LNCaP clone FGC (cell line): Measurements from ENCODE around the gene BMAL1.

Source experiments
- DNase-seq: peaks from one replicate; pipeline ENCODE4 v3.0.0-alpha.2; 2011; ENCODE audit warnings: low read depth
- H3K4me3 ChIP-seq: 2 replicates; pipeline ENCODE4 v1.5.1; 2011; ENCODE audit warnings: mild to moderate bottlenecking, low read depth, low read length, control low read depth
- CTCF ChIP-seq: IDR thresholded peaks from 2 replicates; pipeline ENCODE4 v1.5.1; 2012; ENCODE audit warnings: mild to moderate bottlenecking; ENCODE audit not compliant: control insufficient read depth, insufficient read depth; ENCODE audit errors: extremely low read depth

BMAL1 gene

DNA sequence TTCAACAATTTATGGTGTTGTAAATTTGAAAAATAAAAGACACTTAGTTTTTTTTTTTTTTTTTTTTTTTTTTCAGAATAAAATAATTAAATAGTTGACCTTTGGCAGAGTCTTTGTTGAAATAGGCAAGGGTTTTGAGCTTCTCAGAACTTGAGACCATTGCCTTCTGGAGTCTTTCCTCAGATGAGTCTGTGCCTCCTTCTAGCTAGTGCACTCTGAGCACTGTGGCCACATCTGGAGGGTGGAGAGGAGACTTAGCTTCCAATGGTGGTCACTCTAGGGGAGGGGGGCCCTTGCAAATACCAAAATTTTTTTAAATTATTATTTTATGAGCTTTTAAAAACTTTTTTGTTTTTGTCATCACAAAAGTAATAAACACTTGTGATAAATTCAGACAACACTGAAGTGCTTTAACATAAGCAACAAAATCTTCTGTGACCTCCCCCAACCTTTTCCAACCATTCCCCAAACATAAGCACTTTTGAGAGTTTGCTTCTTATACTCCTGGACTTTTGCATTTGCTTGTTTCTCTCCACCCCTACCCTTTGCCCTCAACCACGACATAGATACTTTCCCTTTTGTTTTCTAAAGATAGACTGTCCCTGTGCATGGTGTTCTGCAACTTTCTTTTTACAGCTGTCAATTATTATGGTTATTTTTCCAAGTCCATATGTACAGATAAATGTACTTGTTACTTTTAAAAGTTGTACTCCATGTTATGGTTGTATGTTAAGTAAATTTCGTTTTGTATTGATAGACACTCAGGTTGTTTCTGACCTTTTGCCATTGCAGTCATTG, 41.1 kb downstream of the BMAL1 start:
- no peak overlapping the region for H3K4me3 ChIP-seq
- no peak for TF ChIP-seq CTCF
- DNase-seq = no peak

GRCh38 chr11:13320688-13321087, 43.1 kb downstream of the BMAL1 start:
- no peak for TF ChIP-seq CTCF
- no peak overlapping the region for H3K4me3 ChIP-seq
- DNase-seq = no peak

- no peak for DNase-seq
- H3K4me3 ChIP-seq = no peak overlapping the region
- no peak for TF ChIP-seq CTCF
Measured at GRCh38 chr11:13321431-13321830, 43.8 kb downstream of the BMAL1 start.

GRCh38 chr11:13324141-13324540, 46.6 kb downstream of the BMAL1 start:
- TF ChIP-seq CTCF = no peak
- no peak overlapping the region for H3K4me3 ChIP-seq
- DNase-seq = no peak

GRCh38 chr11:13324709-13325108, 47.1 kb downstream of the BMAL1 start:
- no peak for TF ChIP-seq CTCF
- no peak overlapping the region for H3K4me3 ChIP-seq
- no peak for DNase-seq

DNA sequence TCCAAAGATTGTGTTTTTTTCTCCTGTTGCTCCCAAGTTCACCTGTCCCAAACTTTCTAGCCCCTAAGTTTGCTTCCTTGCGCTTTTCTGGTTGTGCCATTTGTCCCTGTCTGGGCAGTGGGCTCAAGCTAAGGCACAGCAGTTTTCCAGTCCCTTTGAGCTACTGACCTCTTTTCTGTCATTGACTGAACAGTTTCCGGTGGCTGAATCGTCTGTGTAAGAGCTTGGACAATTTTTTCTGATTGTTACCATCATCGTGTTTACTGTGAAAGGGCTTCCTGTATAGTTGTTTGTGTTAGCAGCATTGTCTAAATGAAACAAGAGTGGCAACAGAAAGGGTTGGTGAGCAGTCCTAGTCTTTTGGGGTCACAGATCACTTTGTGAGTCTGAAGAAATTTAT, 49.8 kb downstream of the BMAL1 start:
- no peak for DNase-seq
- no peak overlapping the region for H3K4me3 ChIP-seq
- TF ChIP-seq CTCF = no peak

GRCh38 chr11:13328286-13328685, 50.7 kb downstream of the BMAL1 start:
- DNase-seq = no peak
- H3K4me3 ChIP-seq = no peak overlapping the region
- TF ChIP-seq CTCF = no peak
